ENCODE data around the gene RNF222. TPM values are rescaled to one million over a fixed set of nuclear protein-coding genes. Genes with fewer than 3 reads are reported as not detected.
A peak's percentile ranks its signal among the peaks of the same experiment; 100 is the strongest.

The RNF222 gene
- total RNA-seq, 2 donors from 2014 or later = 0.52 to 0.62 TPM

GRCh38 chr17:8341456-8341855, 56.2 kb downstream of the RNF222 start:
- H3K27me3 Mint-ChIP-seq = peaks cover 17% of the 10 kb centered on the region
- peak overlapping the region; percentile 39 for H3K4me3 Mint-ChIP-seq
- H3K4me1 Mint-ChIP-seq = peaks cover 6% of the 10 kb centered on the region
- no peaks in the 10 kb centered on the region for H3K36me3 Mint-ChIP-seq (ENCODE audit: low read depth)
- no peak overlapping the region for H3K27ac Mint-ChIP-seq
- no peaks in the 10 kb centered on the region for H3K9me3 ChIP-seq (ENCODE audit: control insufficient read depth, low read length, poor library complexity, severe bottlenecking)
- no peak for ATAC-seq
- DNase-seq = no peak

Other genes with a start within 250 kb of the RNF222 start
- 1,000 to 10,000 TPM; 1,926 to 2,038 TPM for gene PER1, start 245.4 kb downstream of the RNF222 start, total RNA-seq
- 100 to 1,000 TPM; 209 to 252 TPM for gene VAMP2, start 234.9 kb downstream of the RNF222 start, total RNA-seq
- gene TMEM107, start 221.4 kb downstream of the RNF222 start, total RNA-seq = 10 to 100 TPM; 33.0 to 33.9 TPM
- 1 to 10 TPM; 8.3 to 8.7 TPM for gene BORCS6, start 207.6 kb downstream of the RNF222 start, total RNA-seq
- gene AURKB, start 187.3 kb downstream of the RNF222 start, total RNA-seq = 1 to 10 TPM; 2.2 to 2.5 TPM
- 100 to 1,000 TPM; 218 TPM for gene CTC1, start 149.8 kb downstream of the RNF222 start, total RNA-seq
- gene PFAS, start 148.5 kb downstream of the RNF222 start, total RNA-seq = 10 to 100 TPM; 21.1 to 27.0 TPM
- gene RANGRF, start 109.2 kb downstream of the RNF222 start, total RNA-seq = 10 to 100 TPM; 27.0 to 36.2 TPM
- gene SLC25A35, start 102.4 kb downstream of the RNF222 start, total RNA-seq = 1 to 10 TPM; 8.3 to 8.7 TPM
- gene ARHGEF15, start 87.6 kb downstream of the RNF222 start, total RNA-seq = not detected
- not detected for gene ODF4, start 58.0 kb downstream of the RNF222 start, total RNA-seq
- 1,000 to 10,000 TPM; 2,731 to 2,885 TPM for gene RPL26, start 14.6 kb downstream of the RNF222 start, total RNA-seq
- 100 to 1,000 TPM; 259 to 267 TPM for gene NDEL1, start 38.1 kb upstream of the RNF222 start, total RNA-seq
- under 1 TPM; 0.42 to 0.99 TPM for gene MYH10, start 232.9 kb upstream of the RNF222 start, total RNA-seq

Data from T-helper 17 cell (primary cell).